ENCODE measurements around the gene CA7.

Gene CA7

GRCh38 chr16:66899310-66899944 lies 55.2 kb downstream of the CA7 start:
- DNase-seq: no peak

- DNase-seq: peak; percentile 62
Observed at GRCh38 chr16:66899945-66900710, 55.9 kb downstream of the CA7 start.

GRCh38 chr16:66900721-66901441 lies 56.7 kb downstream of the CA7 start:
- no peak for DNase-seq

GRCh38 chr16:66901626-66902025 lies 57.4 kb downstream of the CA7 start:
- DNase-seq: no peak

- DNase-seq: no peak
Observed at GRCh38 chr16:66902648-66903543, 58.7 kb downstream of the CA7 start.

Data from NCI-H69 (cell line).